OCI-LY3 (cell line): Measurements from ENCODE around the gene TRIO.

Experiments used
- H2AFZ ChIP-seq: fragments of 200-600, 300-600 bp; shearing (Covaris generic); 2 replicates; pipeline ENCODE4 v1.6.0; 2014; ENCODE audit warnings: antibody characterized with exemption, low read depth, low read length
- H3K27ac ChIP-seq: fragments of 200-600, 300-600 bp; sonication (generic); 2 replicates; pipeline ENCODE4 v1.5.1; 2014; ENCODE audit warnings: mild to moderate bottlenecking, low read length, moderate library complexity, mixed read lengths
- H3K27me3 ChIP-seq: fragments of 200-600, 300-600 bp; sonication (generic); 2 replicates; pipeline ENCODE4 v1.6.1; 2014; ENCODE audit warnings: low read depth, low read length, mixed read lengths
- H3K36me3 ChIP-seq: fragments of 200-600, 300-600 bp; sonication (generic); replicated peaks from 2 replicates; pipeline ENCODE3; 2014; ENCODE audit warnings: low read depth, low read length, mixed read lengths
- H3K4me1 ChIP-seq: fragments of 300-600, 200-600 bp; sonication (generic); 2 replicates; pipeline ENCODE4 v1.6.1; 2014; ENCODE audit warnings: low read length, mixed read lengths
- H3K4me2 ChIP-seq: fragments of 200-600, 300-600 bp; sonication (generic); 2 replicates; pipeline ENCODE4 v1.6.1; 2014; ENCODE audit warnings: low read length, mixed read lengths
- H3K4me3 ChIP-seq: fragments of 300-600, 200-600 bp; sonication (generic); 2 replicates; pipeline ENCODE4 v1.5.1; 2014; ENCODE audit warnings: antibody characterized with exemption, mild to moderate bottlenecking, low read length, moderate library complexity
- H3K79me2 ChIP-seq: fragments of 300-600, 200-600 bp; shearing (Covaris generic); 2 replicates; pipeline ENCODE4 v1.6.1; 2014; ENCODE audit warnings: mild to moderate bottlenecking, low read length, mixed read lengths
- H3K9ac ChIP-seq: fragments of 300-600, 200-600 bp; shearing (Covaris generic); 2 replicates; pipeline ENCODE4 v1.6.0; 2014; ENCODE audit warnings: mild to moderate bottlenecking, low read length, moderate library complexity
- H3K9me3 ChIP-seq: fragments of 200-600, 300-600 bp; shearing (Covaris generic); 2 replicates; pipeline ENCODE4 v1.6.1; 2014; ENCODE audit warnings: low read length, mixed read lengths; ENCODE audit not compliant: insufficient read depth
- H4K20me1 ChIP-seq: fragments of 200-600, 300-600 bp; sonication (generic); 2 replicates; pipeline ENCODE4 v1.6.1; 2016; ENCODE audit warnings: low read length, mixed read lengths; ENCODE audit not compliant: insufficient read depth
- EZH2phosphoT487 ChIP-seq: fragments of 200-600 bp; shearing (Covaris generic); IDR thresholded peaks from 2 replicates; pipeline ENCODE4 v1.6.1; 2018; ENCODE audit warnings: antibody characterized with exemption, mixed run types, low read depth
- TF ChIP-seq, protein P1 (sequence below): fragments of 200-600, 300-600 bp; sonication (generic); IDR thresholded peaks from 2 replicates; pipeline ENCODE4 v1.5.1; 2014; ENCODE audit warnings: antibody characterized with exemption, low read length, low read depth

Gene TRIO

DNA sequence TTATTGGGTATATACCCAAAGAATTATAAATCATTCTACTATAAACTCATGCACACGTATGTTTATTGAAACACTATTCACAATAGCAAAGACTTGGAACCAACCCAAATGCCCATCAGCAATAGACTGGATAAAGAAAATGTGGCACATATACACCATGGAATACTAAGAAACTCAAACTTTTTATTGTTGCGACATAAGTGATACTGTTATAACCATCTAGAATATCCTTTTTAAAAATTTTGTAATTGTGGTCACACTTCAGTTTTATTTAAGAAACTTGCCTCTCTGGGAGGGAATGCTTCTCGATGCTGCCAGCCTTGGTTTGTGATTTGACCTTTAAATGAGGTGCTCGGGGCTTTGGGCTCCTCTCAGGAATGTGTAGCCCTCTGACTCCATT lies 237.6 kb downstream of the TRIO start:
- no peak overlapping the region for H2AFZ ChIP-seq
- no peak overlapping the region for H3K4me3 ChIP-seq
- H3K4me2 ChIP-seq, result no peak overlapping the region
- H3K27ac ChIP-seq, result no peak overlapping the region
- TF ChIP-seq, protein P1, sequence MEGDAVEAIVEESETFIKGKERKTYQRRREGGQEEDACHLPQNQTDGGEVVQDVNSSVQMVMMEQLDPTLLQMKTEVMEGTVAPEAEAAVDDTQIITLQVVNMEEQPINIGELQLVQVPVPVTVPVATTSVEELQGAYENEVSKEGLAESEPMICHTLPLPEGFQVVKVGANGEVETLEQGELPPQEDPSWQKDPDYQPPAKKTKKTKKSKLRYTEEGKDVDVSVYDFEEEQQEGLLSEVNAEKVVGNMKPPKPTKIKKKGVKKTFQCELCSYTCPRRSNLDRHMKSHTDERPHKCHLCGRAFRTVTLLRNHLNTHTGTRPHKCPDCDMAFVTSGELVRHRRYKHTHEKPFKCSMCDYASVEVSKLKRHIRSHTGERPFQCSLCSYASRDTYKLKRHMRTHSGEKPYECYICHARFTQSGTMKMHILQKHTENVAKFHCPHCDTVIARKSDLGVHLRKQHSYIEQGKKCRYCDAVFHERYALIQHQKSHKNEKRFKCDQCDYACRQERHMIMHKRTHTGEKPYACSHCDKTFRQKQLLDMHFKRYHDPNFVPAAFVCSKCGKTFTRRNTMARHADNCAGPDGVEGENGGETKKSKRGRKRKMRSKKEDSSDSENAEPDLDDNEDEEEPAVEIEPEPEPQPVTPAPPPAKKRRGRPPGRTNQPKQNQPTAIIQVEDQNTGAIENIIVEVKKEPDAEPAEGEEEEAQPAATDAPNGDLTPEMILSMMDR, result no peak
- TF ChIP-seq EZH2phosphoT487, result no peak
- peaks cover 7% of the 10 kb centered on the region; the same call in 1 of the 2 replicates for H3K27me3 ChIP-seq
- H3K36me3 ChIP-seq, result no peaks in the 10 kb centered on the region
- no peaks in the 10 kb centered on the region for H4K20me1 ChIP-seq
- H3K9me3 ChIP-seq, result no peaks in the 10 kb centered on the region
- H3K79me2 ChIP-seq, result no peaks in the 10 kb centered on the region
- H3K9ac ChIP-seq, result no peak overlapping the region
- peaks cover 8% of the 10 kb centered on the region for H3K4me1 ChIP-seq

DNA sequence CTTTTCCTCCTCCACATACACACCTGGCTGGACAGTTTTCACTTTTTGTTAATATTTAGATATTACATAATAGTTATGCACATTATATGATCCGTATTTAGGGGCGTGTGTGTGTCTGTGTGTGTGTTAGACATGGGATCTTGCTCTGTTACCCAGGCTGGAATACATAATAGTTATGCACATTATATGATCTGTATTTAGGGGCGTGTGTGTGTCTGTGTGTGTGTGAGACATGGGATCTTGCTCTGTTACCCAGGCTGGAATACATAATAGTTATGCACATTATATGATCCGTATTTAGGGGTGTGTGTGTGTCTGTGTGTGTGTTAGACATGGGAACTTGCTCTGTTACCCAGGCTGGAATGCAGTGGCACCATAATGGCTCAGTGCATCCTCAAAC lies 239.5 kb downstream of the TRIO start:
- no peak overlapping the region for H3K9ac ChIP-seq
- H3K4me2 ChIP-seq, result no peak overlapping the region
- no peak overlapping the region for H3K4me3 ChIP-seq
- TF ChIP-seq, protein P1, result no peak
- no peak for TF ChIP-seq EZH2phosphoT487
- peaks cover 20% of the 10 kb centered on the region for H3K27me3 ChIP-seq
- H3K4me1 ChIP-seq, result peaks cover 8% of the 10 kb centered on the region
- H3K36me3 ChIP-seq, result no peaks in the 10 kb centered on the region
- H3K27ac ChIP-seq, result no peak overlapping the region
- H2AFZ ChIP-seq, result no peak overlapping the region
- H4K20me1 ChIP-seq, result no peaks in the 10 kb centered on the region
- no peaks in the 10 kb centered on the region for H3K79me2 ChIP-seq
- H3K9me3 ChIP-seq, result no peaks in the 10 kb centered on the region

DNA sequence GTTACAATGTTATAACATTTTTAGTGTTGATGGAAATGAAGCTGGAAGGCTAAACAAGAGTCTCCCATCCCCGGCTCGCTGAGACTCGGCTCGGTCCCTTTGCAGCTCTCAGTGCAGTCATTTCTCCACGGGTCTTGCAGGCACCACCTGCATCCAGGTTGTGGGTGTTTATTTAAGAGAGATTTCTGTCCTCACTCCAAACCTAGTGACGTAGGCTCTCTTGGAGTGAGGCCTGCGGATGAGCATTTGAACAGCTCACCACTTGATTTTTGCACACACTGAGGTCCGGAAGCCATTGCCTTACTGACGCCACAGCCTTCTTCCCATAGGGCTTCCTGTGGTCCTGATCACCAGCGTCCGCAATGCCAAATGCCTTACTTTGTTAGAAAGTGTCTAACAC lies 240.8 kb downstream of the TRIO start:
- Histone ChIP-seq H3K4me3 (no peak overlapping the region), H3K27ac (no peak overlapping the region), H3K27me3 (peaks cover 26% of the 10 kb centered on the region), H3K4me2 (no peak overlapping the region), H3K4me1 (peaks cover 8% of the 10 kb centered on the region), H3K79me2 (no peaks in the 10 kb centered on the region), H2AFZ (no peak overlapping the region), H3K36me3 (no peaks in the 10 kb centered on the region), H3K9me3 (no peaks in the 10 kb centered on the region), H4K20me1 (no peaks in the 10 kb centered on the region), H3K9ac (no peak overlapping the region)
- TF ChIP-seq, protein P1, result no peak
- TF ChIP-seq EZH2phosphoT487, result no peak

DNA sequence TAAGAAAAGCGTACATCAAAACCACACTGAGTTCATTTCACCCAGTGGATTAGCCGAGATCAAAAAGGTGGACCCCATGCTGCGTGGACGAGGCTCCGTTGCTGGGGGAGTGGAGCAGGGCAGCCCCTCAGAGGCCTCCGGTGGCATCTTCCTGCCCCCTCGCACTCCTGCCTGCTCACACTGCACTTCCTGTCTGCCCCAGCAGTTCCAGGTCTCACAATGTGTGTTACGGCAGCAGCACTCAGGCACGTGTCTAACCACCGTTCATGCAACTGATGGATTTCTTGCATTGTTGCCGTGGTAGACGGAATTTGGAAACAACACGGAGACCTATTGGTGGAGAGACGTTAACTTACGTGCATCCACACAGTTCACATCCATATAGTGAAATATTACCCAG lies 241.9 kb downstream of the TRIO start:
- H4K20me1 ChIP-seq, result no peaks in the 10 kb centered on the region
- H3K9ac ChIP-seq, result no peak overlapping the region
- peaks cover 3% of the 10 kb centered on the region; the same call in 1 of the 2 replicates for H3K4me1 ChIP-seq
- H3K4me2 ChIP-seq, result no peak overlapping the region
- no peaks in the 10 kb centered on the region for H3K36me3 ChIP-seq
- H2AFZ ChIP-seq, result no peak overlapping the region
- no peaks in the 10 kb centered on the region for H3K79me2 ChIP-seq
- peaks cover 31% of the 10 kb centered on the region for H3K27me3 ChIP-seq
- no peaks in the 10 kb centered on the region for H3K9me3 ChIP-seq
- no peak overlapping the region for H3K4me3 ChIP-seq
- H3K27ac ChIP-seq, result no peak overlapping the region
- TF ChIP-seq EZH2phosphoT487, result no peak
- TF ChIP-seq, protein P1, result no peak
